ENCODE measurements around the gene JAGN1. TPM values are rescaled to one million over a fixed set of nuclear protein-coding genes. Genes with fewer than 3 reads are reported as not detected.

The JAGN1 gene
- total and polyA plus RNA-seq, 2 of the 8 experiments (the other 6 are each of a cell fraction or from before 2014, with no cell fraction given), result 26.9 to 51.6 TPM

GRCh38 chr3:9899289-9899791 is 8.9 kb downstream of the JAGN1 start (continued):
- TF ChIP-seq TAF1 (IDR thresholded peaks at IDR 0.05; ENCODE audit: low read depth, low read length), result no peak
- no peak for TF ChIP-seq TBP (IDR thresholded peaks at IDR 0.05; ENCODE audit: low read depth, low read length)
- TF ChIP-seq GABPA (IDR thresholded peaks at IDR 0.05; ENCODE audit: borderline replicate concordance, insufficient read depth, low read length), result no peak
- TF ChIP-seq SIX5 (IDR thresholded peaks at IDR 0.05; ENCODE audit: low read depth, low read length), result no peak
- no peak for TF ChIP-seq TEAD4 (IDR thresholded peaks at IDR 0.05; ENCODE audit: low read depth, low read length)
- no peak for TF ChIP-seq MAFK (IDR thresholded peaks at IDR 0.05; ENCODE audit: low read depth, low read length)
- no peak for TF ChIP-seq NANOG (IDR thresholded peaks at IDR 0.05; ENCODE audit: insufficient read depth, low read depth, low read length, poor library complexity, severe bottlenecking)
- no peak for TF ChIP-seq CHD7 (IDR thresholded peaks at IDR 0.05; ENCODE audit: insufficient replicate concordance, low read length)
